Measurements from ENCODE around the gene CELF1.

GRCh38 chr11:47436726-47437125 lies 116.2 kb downstream of the CELF1 start:
- no peak for TF ChIP-seq CTCF (IDR thresholded peaks at IDR 0.05)
- TF ChIP-seq POLR2AphosphoS5 (IDR thresholded peaks at IDR 0.05) = no peak
- TF ChIP-seq POLR2A (IDR thresholded peaks at IDR 0.05) = no peak

All from gastroesophageal sphincter (tissue), 3 donors.